OCI-LY1 (cell line): ENCODE results near the gene CLEC16A.

Experiments used
- EZH2 ChIP-seq: fragments of 200-600 bp; sonication (generic), shearing (Covaris generic); IDR thresholded peaks from 2 replicates; pipeline ENCODE4 v1.8.0; 2017; ENCODE audit warnings: borderline replicate concordance, mixed run types, mild to moderate bottlenecking, antibody characterized with exemption, low read length, moderate library complexity, mixed read lengths
- TF ChIP-seq, protein P1 (sequence below): fragments of 200-600 bp; sonication (generic), shearing (Covaris generic); IDR thresholded peaks from 2 replicates; pipeline ENCODE4 v1.5.1; 2017; ENCODE audit warnings: mild to moderate bottlenecking, antibody characterized with exemption, low read length, moderate library complexity, mixed read lengths

DNA sequence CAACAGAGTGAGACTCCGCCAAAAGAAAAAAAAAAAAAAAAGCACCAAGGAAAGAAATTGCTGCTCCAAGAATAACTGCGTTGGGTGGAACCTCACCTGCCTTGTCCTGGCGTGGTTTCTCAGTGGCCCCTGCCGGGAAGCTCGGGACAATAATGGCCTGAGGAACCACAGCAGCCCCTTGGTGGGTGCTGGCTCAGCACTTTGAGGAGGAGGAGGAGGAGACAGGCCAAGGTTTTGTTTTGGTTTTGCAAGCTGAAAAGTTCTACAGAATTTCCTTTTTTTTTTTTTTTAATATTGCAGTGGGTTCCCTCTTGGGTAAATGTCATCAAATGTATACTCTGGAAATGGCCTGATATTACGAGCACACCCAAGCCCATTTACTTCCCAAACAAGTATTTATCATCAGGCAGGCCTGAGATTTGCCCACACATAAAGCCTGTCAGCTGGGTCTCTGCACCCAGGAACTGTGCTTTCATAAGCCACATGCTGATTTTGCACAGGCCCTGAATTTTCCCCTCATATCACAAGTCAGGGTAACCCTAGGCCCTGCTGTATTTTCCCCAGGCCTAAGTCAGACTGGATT, 233.3 kb downstream of the CLEC16A start:
- TF ChIP-seq, protein P1, sequence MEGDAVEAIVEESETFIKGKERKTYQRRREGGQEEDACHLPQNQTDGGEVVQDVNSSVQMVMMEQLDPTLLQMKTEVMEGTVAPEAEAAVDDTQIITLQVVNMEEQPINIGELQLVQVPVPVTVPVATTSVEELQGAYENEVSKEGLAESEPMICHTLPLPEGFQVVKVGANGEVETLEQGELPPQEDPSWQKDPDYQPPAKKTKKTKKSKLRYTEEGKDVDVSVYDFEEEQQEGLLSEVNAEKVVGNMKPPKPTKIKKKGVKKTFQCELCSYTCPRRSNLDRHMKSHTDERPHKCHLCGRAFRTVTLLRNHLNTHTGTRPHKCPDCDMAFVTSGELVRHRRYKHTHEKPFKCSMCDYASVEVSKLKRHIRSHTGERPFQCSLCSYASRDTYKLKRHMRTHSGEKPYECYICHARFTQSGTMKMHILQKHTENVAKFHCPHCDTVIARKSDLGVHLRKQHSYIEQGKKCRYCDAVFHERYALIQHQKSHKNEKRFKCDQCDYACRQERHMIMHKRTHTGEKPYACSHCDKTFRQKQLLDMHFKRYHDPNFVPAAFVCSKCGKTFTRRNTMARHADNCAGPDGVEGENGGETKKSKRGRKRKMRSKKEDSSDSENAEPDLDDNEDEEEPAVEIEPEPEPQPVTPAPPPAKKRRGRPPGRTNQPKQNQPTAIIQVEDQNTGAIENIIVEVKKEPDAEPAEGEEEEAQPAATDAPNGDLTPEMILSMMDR: no peak
- TF ChIP-seq EZH2: no peak
